Mucosa of descending colon (tissue), 3 donors: ENCODE data around the gene PIK3R3. TPM values are rescaled to one million over a fixed set of nuclear protein-coding genes. Genes with fewer than 3 reads are reported as not detected.

Source experiments
- ATAC-seq: fragments of 200-7000 bp; cut with Tn5 transposase; one replicate; pipeline ENCODE4 v1.9.1; 2020; ENCODE audit warnings: mild to moderate bottlenecking, moderate library complexity
- DNase-seq, 3 donors: peaks; one replicate each; pipeline ENCODE4 v3.0.0-alpha.2; 2020
- H3K36me3 ChIP-seq: fragments of 200-600 bp; one replicate; pipeline ENCODE4 v1.8.0; 2021; ENCODE audit warnings: low read depth, mild to moderate bottlenecking
- H3K4me1 ChIP-seq: fragments of 200-600 bp; one replicate; pipeline ENCODE4 v1.8.0; 2021; ENCODE audit warnings: low read depth, mild to moderate bottlenecking
- H3K4me3 ChIP-seq: fragments of 200-600 bp; one replicate; pipeline ENCODE4 v1.8.0; 2021; ENCODE audit warnings: mild to moderate bottlenecking
- H3K9me3 ChIP-seq: fragments of 200-600 bp; one replicate; pipeline ENCODE4 v1.8.0; 2021; ENCODE audit warnings: mild to moderate bottlenecking
- intact Hi-C, 2 donors: fragments of 100-400 bp; cut with DNase I in 1 of 2; cut with micrococcal nuclease in 1 of 2; formaldehyde crosslinking; loops; one replicate each; pipeline versions ENCODE4 v1.11.0 to v1.11.1; 2022; cut with DNase I, micrococcal nuclease
- total RNA-seq, 3 donors: library from RNA; stranded (reverse); fragmentation: NEBNext Ultra II Directional in 2 of 3; extraction: Animal tissue kit (Norgen Biotek cat#: 25700) in 2 of 3; gene quantifications; one replicate each; pipeline versions ENCODE4 v1.2.1 to v1.2.4, GENCODE V29; 2021 to 2023
- TF ChIP-seq, protein P1 (sequence below): fragments of 200-600 bp; IDR thresholded peaks from one replicate; pipeline ENCODE4 v1.8.0; 2022; ENCODE audit warnings: antibody characterized with exemption, mild to moderate bottlenecking
- donor health status: DM: no; HTN: no; CAD: no; lungs with moderate emphysema.
- donor health status: DM: no; HTN: no; CAD: no.
- donor health status: DM: no; HTN: yes; CAD: no.

Gene PIK3R3
- total RNA-seq, 3 donors from 2014 or later = 5.9 to 15.6 (median 10.6) TPM

DNA sequence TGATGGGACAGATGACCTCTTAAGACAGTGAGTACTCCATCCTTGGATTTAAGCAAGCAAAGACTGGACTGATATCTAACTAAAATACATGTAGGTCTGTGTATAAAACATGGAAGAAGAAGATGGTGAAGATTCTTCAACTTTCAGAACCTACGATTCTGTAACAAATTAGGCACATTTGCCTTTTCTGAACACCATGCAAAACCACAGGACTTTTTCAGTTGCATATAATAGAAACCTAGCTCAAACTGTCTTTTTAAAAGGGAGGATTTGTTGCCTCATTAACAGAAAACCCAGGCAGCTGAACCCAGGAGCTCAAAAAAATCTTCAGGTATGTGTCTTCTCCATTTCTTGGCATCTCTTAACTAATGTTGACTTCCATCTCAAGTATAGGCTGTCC lies 27.8 kb upstream of the PIK3R3 start:
- Histone ChIP-seq H3K4me1 (no peaks in the 10 kb centered on the region), H3K36me3 (no peaks in the 10 kb centered on the region), H3K9me3 (no peaks in the 10 kb centered on the region), H3K4me3 (no peak overlapping the region)
- ATAC-seq (no peak), DNase-seq (no peak)
- TF ChIP-seq, protein P1, sequence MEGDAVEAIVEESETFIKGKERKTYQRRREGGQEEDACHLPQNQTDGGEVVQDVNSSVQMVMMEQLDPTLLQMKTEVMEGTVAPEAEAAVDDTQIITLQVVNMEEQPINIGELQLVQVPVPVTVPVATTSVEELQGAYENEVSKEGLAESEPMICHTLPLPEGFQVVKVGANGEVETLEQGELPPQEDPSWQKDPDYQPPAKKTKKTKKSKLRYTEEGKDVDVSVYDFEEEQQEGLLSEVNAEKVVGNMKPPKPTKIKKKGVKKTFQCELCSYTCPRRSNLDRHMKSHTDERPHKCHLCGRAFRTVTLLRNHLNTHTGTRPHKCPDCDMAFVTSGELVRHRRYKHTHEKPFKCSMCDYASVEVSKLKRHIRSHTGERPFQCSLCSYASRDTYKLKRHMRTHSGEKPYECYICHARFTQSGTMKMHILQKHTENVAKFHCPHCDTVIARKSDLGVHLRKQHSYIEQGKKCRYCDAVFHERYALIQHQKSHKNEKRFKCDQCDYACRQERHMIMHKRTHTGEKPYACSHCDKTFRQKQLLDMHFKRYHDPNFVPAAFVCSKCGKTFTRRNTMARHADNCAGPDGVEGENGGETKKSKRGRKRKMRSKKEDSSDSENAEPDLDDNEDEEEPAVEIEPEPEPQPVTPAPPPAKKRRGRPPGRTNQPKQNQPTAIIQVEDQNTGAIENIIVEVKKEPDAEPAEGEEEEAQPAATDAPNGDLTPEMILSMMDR = no peak
- intact Hi-C loops = no loop called here

DNA sequence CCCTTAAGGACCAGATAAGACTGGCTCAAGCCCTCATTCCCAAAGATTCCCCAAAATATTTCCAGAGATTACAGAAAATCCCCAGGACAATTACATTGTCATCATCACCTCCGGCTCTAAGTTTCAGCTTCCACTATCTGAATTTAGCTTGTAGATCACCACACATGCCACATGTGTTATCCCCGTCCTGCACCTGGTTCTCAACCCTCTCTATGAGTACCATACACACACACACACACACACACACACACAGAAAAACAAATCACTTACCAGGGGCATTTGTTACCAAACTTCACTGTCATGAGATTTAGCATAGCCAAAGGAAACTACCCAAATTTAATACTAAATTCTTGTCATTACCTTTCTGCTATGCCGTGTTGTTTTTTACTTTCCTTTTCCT lies 27.1 kb upstream of the PIK3R3 start:
- Histone ChIP-seq H3K9me3 (no peaks in the 10 kb centered on the region), H3K4me3 (no peak overlapping the region), H3K4me1 (no peaks in the 10 kb centered on the region), H3K36me3 (no peaks in the 10 kb centered on the region)
- TF ChIP-seq, protein P1 = no peak
- DNase-seq (no peak), ATAC-seq (no peak)
- intact Hi-C loops = no loop called here

DNA sequence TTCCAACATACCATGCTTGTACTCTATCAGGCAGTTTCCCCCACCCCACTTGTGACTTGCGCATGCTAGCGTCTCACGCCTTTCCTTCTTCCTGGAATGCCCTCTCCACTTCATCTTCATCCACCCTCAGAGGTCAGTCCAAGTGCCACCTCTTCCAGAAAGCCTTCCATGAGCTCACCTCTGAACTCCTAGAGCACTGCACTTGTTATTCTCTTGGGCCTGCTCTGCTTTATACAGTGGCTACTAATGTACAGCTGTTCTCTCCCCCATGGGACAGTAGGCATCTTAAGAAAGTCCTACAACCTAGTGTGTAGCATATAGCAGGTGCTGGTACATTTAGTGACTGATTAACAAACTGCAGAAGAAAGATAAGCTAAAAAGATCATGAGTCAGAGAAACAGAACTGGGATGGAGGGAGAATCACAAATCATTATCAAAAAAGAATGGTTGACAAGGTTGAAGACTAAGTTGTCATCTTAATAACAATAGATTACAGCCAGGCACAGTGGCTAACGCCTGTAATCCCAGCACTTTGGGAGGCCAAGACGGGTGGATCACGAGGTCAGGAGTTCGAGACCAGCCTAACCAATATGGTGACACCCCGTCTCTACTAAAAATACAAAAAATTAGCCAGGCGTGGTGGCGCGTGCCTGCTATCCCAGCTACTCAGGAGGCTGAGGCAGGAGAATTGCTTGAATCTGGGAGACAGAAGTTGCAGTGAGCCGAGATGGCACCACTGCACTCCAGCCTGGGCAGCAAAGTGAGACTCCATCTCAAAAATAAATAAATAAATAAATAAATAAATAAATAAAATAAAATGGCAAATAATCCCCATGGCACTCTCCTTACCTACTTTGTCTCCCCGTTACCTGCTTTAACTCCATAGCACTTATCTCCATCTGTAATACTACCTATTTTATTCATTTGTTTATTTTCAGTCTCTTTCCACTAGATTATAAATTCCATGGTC lies 26.2 kb upstream of the PIK3R3 start:
- DNase-seq = no peak
- intact Hi-C loops = no loop called here
- ATAC-seq = no peak
- TF ChIP-seq, protein P1 = no peak
- H3K4me3 ChIP-seq = no peak overlapping the region
- H3K36me3 ChIP-seq = no peaks in the 10 kb centered on the region
- H3K9me3 ChIP-seq = no peaks in the 10 kb centered on the region
- no peaks in the 10 kb centered on the region for H3K4me1 ChIP-seq

DNA sequence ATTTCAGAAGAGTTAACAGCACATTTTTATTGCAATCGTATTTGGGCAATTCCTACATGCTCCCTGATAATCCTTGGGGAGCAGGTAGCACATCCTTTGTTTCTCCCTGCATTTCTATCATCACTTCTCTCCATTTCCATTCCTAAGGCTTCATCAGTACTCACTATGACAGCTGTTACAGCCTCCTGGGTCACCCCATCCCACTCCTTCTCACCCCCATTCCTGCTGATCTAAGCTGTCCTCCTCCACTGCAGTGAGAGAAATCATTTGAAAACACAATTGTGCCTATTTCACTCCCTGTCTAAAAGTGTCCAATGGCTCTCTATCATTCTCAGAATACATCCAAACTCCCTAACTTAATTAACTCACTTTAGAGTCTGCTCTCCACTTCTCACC lies 25.5 kb upstream of the PIK3R3 start:
- no peaks in the 10 kb centered on the region for H3K9me3 ChIP-seq
- no peaks in the 10 kb centered on the region for H3K36me3 ChIP-seq
- ATAC-seq (no peak), DNase-seq (no peak)
- no peaks in the 10 kb centered on the region for H3K4me1 ChIP-seq
- TF ChIP-seq, protein P1 = no peak
- intact Hi-C loops = no loop called here
- no peak overlapping the region for H3K4me3 ChIP-seq

DNA sequence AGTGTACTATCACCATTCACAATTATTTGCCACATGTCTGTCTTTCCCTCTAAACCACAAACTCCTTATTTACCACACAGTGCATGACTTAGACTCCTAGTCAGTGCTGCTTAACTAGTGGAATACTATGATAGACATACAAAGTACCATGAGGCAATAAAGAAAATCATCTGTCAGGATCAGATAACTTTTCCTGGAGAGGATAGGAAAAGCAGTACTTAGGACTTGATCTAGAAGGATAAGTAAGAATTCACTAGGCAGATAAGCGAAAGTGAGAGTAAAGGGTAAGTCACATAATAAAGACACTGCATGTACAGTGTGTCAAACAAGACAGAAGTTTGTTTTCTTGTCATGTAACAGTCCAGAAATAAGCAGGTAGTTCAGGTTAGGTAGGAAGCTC lies 21.3 kb upstream of the PIK3R3 start:
- intact Hi-C loops = no loop called here
- H3K9me3 ChIP-seq = no peaks in the 10 kb centered on the region
- H3K4me1 ChIP-seq = no peaks in the 10 kb centered on the region
- no peaks in the 10 kb centered on the region for H3K36me3 ChIP-seq
- DNase-seq = no peak
- TF ChIP-seq, protein P1 = no peak
- no peak for ATAC-seq
- no peak overlapping the region for H3K4me3 ChIP-seq
